ENCODE measurements around the gene ZNF483.
"Not testable (repeated sequence)": the region's sequence is repeated elsewhere in the genome, so short reads cannot be mapped to it uniquely, and the experiment has no call there.

The ZNF483 gene

GRCh38 chr9:111542497-111543254 is 17.7 kb downstream of the ZNF483 start:
- no peak for DNase-seq (ENCODE audit: low read depth in 2 of 3, low spot score in 2 of 3)

GRCh38 chr9:111548623-111549022 is 23.6 kb downstream of the ZNF483 start:
- DNase-seq (ENCODE audit: low read depth in 2 of 3, low spot score in 2 of 3) = no peak

DNA sequence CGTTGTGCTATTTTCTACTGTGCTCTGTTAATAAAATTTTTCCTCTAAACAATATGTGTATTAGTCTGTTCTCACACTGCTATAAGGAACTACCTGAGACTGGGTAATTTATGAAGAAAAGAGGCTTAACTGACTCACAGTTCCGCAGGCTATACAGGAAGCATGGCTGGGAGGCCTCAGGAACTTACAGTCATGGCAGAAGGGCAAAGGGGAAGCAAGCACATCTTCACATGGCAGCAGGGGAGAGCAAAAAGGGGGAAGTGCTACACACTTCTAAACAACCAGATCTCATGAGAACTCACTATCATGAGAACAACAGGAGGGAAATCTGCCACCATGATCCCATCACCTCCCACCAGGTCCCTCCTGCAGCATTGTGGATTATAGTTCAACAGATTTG is 30.4 kb downstream of the ZNF483 start:
- DNase-seq (ENCODE audit: low read depth in 2 of 3, low spot score in 2 of 3) = not testable (repeated sequence)

GRCh38 chr9:111559000-111559610 is 34.1 kb downstream of the ZNF483 start:
- no peak for DNase-seq (ENCODE audit: low read depth in 2 of 3, low spot score in 2 of 3)

DNA sequence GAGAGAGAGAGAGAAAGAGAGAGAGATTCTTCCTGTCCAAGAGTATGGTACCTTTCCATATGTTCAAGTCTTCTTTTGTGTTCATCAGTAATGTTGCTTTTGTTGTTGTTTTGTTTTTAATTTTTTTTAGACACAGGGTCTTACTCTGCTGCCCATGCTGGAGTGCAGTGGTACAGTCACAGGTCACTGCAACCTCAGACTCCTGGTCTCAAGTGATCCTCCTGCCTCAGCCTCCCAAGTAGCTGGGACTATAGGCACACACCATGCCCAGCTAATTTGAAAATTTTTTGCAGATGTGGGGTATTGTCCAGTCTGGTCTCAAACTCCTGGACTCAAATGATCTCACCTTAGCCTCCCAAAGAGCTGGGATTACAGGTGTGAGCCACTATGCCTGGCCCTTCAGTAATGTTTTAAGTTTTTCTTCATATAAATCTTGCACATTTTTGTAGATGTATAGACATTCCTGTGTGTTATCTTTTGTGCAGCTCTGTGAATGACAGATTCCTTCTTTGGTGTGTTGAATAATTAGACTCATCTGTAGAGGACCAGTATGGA is 36.3 kb downstream of the ZNF483 start:
- DNase-seq (ENCODE audit: low read depth in 2 of 3, low spot score in 2 of 3) = no peak

GRCh38 chr9:111566234-111566633 is 41.3 kb downstream of the ZNF483 start:
- DNase-seq (ENCODE audit: low read depth in 2 of 3, low spot score in 2 of 3) = no peak

DNA sequence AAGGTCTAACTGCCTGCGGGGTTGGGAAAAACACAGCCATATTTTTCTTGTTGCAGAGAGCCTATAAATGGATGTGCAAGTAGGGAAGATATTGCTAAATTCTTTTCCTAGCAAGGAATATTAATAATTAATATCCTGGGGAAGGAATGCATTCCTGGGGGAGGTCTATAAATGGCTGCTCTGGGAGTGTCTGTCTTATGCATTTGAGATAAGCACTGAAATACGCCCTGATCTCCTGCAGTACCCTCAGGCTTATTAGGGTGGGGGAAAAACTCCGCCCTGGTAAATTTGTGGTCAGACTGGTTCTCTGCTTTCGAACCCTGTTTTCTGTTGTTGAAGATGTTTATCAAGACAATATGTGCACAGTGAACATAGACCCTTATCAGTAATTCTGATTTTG is 43.1 kb downstream of the ZNF483 start:
- DNase-seq (ENCODE audit: low read depth in 2 of 3, low spot score in 2 of 3) = not testable (repeated sequence)

DNA sequence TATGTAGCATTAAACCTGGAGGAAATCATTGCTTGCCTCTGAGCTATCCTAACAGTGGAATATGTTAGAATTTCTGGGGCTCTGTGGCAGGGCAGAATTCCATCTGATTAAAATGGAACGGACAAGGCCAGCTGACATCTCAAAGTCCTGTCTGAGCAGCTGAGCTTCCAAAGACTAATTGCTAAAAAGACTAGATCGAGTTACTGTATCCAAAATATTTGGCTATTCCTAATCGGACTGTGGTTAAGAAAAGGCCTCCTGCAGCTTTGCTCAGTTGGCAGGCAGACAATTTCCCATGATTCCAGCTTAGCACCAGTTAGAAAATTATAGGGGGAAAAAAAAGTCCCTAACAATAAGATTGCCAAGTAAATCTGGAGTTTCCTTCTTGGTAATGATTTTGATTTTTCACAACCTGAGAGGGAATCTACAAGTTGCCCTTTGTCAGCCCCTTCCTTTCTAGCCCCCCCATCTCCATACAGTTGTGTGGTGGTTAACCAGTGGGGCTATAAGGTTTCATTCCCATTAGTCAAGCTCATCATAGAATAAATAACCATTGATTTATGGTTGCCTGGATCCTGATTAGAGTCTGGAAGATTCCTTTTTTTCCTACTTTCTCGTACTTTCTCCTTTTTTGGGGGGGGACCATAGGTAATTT is 48.1 kb downstream of the ZNF483 start:
- no peak for DNase-seq (ENCODE audit: low read depth in 2 of 3, low spot score in 2 of 3)

DNA sequence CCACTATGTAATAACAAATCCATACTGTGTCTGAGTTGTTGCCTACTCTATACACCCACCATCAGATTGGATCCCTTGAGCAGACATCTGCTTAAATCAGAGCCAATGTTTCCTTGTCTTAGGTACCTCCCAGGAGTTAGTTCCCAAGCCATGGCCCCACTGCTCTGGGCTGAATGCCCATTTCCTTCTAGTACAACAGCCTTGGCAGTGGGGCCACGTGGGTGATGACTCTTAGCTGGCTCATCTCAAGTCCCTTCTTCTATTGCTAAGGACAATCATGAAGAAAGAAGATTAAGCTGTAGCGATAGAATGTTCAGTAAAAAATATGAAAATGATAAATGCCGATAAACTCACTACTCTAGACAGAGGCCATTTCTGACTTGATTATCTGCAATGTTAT is 57.9 kb downstream of the ZNF483 start:
- DNase-seq (ENCODE audit: low read depth in 2 of 3, low spot score in 2 of 3) = no peak

DNA sequence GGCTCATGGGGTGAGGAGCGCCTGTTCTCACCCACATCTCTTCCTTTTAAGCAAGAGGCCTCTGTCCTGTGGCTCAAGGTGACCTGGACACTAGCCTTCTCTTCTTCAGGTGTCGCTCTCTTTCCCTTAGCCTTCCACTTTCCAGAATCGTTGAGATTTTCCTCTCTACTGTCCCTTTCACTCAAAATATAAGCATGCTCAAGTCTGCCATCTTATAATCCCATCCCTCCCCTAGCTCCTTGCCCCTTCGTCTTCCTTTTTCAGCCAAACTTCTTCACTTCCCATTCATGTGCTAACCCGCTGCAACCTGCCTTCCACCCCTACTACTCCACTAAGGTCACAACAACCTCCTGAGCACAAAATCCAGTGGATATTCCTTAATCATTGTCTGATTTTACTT is 61.4 kb downstream of the ZNF483 start:
- DNase-seq (ENCODE audit: low read depth in 2 of 3, low spot score in 2 of 3) = no peak

DNA sequence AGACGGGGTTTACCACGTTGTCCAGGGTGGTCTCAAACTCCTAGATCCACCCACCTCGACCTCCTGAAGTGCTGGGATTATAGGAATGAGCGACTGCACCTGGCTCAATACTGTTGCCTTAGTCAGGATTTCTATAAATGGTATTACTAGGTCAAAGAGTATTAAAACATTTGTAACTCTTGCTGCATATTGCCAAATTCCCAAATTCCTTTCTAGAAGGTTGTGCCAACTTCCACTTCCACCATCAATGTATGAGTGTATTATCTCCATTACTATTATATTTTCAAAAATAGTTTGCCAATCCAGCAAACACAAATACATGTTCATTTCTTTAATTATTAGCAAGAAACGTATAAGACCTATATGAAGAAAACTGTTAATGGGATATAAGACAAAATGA is 63.9 kb downstream of the ZNF483 start:
- no peak for DNase-seq (ENCODE audit: low read depth in 2 of 3, low spot score in 2 of 3)

- peak in 1 of 3 experiments; percentile 10 for DNase-seq (ENCODE audit: low read depth in 2 of 3, low spot score in 2 of 3)
These were observed 73.1 kb downstream of the ZNF483 start for GRCh38 chr9:111597852-111598732.

GRCh38 chr9:111598733-111599091 is 73.7 kb downstream of the ZNF483 start:
- DNase-seq (ENCODE audit: low read depth in 2 of 3, low spot score in 2 of 3) = no peak

GRCh38 chr9:111599092-111599954 is 74.3 kb downstream of the ZNF483 start, which contains the start of gene PTGR1:
Gene PTGR1 (minus strand): TSS chr9:111599647. CDS start chr9:111597422, 2,225 bp downstream.
- peak in 2 of 3 experiments; percentile 2 to 5 for DNase-seq (ENCODE audit: low read depth in 2 of 3, low spot score in 2 of 3)

DNA sequence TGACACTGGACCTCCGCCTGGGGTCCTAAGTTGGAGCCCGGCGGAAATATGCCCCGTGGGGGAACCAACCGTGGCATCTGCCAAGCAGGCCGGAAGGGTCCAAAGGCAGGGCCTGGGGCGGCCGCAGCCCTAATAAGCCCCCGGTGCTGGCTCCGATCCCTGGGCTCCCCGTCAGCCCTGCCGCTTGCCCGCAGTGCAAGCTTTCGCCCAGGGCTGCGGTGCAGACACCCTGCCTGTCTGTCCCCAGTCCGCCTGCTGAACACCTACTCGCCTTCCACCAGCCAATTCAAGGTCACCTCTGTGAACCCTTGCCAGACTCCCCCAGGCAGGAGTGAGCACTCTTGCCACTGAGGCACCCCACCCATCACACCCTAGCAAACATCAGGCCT is 75.0 kb downstream of the ZNF483 start:
- DNase-seq (ENCODE audit: low read depth in 2 of 3, low spot score in 2 of 3) = no peak

DNA sequence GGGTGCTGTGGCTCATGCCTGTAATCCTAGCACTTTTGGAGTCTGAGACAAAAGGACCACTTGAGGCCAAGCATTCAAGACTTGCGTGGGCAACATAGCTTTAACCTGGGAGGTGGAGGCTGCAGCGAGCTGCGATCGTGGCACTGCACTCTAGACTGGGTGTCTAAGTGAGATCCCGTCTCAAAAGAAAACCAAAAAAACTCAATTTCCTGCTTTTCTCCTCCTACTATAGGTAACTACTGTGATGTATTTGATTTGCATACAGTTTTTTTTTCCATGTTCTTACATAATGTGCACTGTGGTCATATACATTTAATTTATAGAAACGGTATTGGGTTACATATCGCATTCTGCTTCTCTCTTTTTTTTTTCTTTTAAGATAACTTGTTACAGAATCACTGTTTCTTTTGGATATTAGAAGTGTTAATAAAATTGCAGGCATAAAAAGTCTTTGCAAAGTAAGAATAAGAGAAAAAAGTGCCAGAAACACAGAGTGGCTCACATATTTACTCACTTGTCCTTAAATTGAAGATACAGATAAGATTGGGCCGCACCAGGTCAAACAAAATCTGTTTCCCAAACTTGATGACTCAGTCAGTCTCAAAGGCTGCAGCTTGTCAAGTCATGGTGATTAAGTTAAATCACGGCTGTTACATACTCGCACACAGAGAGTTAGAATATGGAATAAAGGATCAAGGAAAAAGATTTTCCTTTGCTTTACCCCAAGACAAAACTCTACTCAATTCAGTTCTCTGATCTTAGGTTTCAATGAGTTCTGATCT is 76.4 kb downstream of the ZNF483 start:
- DNase-seq (ENCODE audit: low read depth in 2 of 3, low spot score in 2 of 3) = no peak

DNA sequence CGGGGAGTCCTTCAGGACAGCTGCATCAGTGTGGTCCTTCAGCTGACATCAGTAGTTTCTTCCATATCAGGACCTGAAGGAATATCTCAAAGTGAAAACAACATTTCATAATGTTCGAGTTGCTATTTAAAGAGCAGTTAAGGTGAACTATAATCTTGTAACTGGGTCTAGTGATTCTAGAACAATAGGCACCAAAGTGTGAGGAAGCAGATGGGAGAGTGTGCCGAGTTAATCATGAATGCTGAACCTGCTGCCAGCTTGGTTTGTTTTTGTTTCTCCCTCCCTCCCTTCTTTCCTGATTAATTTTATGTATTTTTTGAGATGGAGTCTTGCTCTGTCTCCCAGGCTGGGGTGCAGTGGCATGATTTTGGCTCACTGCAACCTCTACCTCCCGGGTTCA is 78.1 kb downstream of the ZNF483 start:
- DNase-seq (ENCODE audit: low read depth in 2 of 3, low spot score in 2 of 3) = no peak

- no peak for DNase-seq (ENCODE audit: low read depth in 2 of 3, low spot score in 2 of 3)
These were observed 79.2 kb downstream of the ZNF483 start for GRCh38 chr9:111604054-111604615.

- DNase-seq (ENCODE audit: low read depth in 2 of 3, low spot score in 2 of 3) = no peak
These were observed 80.1 kb downstream of the ZNF483 start for GRCh38 chr9:111605041-111605559.

Measured in activated CD8-positive, alpha-beta memory T cell treated with anti-CD3 and anti-CD28 coated beads for 48 hours (primary cell).